ENCODE measurements around the gene LOX.

LOX gene

GRCh38 chr5:122089096-122090013 lies 11.3 kb upstream of the LOX start:
- peaks cover 41% of the 10 kb centered on the region for H3K4me1 ChIP-seq (ENCODE audit: low read depth, poor library complexity, severe bottlenecking)
- TF ChIP-seq, protein P1, sequence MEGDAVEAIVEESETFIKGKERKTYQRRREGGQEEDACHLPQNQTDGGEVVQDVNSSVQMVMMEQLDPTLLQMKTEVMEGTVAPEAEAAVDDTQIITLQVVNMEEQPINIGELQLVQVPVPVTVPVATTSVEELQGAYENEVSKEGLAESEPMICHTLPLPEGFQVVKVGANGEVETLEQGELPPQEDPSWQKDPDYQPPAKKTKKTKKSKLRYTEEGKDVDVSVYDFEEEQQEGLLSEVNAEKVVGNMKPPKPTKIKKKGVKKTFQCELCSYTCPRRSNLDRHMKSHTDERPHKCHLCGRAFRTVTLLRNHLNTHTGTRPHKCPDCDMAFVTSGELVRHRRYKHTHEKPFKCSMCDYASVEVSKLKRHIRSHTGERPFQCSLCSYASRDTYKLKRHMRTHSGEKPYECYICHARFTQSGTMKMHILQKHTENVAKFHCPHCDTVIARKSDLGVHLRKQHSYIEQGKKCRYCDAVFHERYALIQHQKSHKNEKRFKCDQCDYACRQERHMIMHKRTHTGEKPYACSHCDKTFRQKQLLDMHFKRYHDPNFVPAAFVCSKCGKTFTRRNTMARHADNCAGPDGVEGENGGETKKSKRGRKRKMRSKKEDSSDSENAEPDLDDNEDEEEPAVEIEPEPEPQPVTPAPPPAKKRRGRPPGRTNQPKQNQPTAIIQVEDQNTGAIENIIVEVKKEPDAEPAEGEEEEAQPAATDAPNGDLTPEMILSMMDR (conservative IDR thresholded peaks at IDR 0.05; ENCODE audit: low read depth, low read length), result no peak

DNA sequence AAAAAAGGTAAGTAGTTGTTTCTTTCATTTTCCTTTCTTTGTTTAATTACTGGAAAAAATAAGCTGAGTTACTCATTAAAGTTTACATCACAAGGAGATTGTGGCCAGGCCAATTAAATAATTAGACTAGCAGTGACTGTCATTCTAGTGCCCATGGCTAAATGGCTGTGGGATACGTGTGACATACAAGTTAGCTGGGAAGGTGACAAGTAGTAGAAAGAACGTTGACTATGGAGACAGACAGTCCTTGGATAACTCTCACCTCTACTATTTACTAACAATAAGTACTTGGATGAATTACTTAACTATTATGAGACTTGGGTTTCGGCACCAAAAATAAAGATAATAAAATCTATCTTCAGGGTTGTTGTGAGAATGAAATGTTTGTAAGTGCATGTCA lies 7.0 kb upstream of the LOX start:
- TF ChIP-seq, protein P1 (conservative IDR thresholded peaks at IDR 0.05; ENCODE audit: low read depth, low read length), result no peak
- H3K4me3 ChIP-seq (IDR thresholded peaks at IDR 0.05; ENCODE audit: insufficient read depth, low read depth, low read length), result no peak overlapping the region
- no peaks in the 10 kb centered on the region for H3K79me2 ChIP-seq (ENCODE audit: insufficient read depth, low read depth)
- no peak overlapping the region for H3K4me2 ChIP-seq
- no peaks in the 10 kb centered on the region for H3K27me3 ChIP-seq (ENCODE audit: insufficient read depth, low read depth)
- no peak overlapping the region for H3K27ac ChIP-seq
- peaks cover 51% of the 10 kb centered on the region for H3K4me1 ChIP-seq (ENCODE audit: low read depth, poor library complexity, severe bottlenecking)
- no peaks in the 10 kb centered on the region for H4K20me1 ChIP-seq (ENCODE audit: insufficient read depth)
- no peak overlapping the region for H3K9ac ChIP-seq
- H2AFZ ChIP-seq (ENCODE audit: low read depth), result no peak overlapping the region
- H3K36me3 ChIP-seq (ENCODE audit: insufficient read depth), result no peaks in the 10 kb centered on the region

More at GRCh38 chr5:122089096-122090013, 11.3 kb upstream of the LOX start:
- no peak overlapping the region for H3K4me3 ChIP-seq (IDR thresholded peaks at IDR 0.05; ENCODE audit: insufficient read depth, low read depth, low read length)
- H3K4me2 ChIP-seq, result peak overlapping the region; percentile 68
- H2AFZ ChIP-seq (ENCODE audit: low read depth), result no peak overlapping the region
- no peaks in the 10 kb centered on the region for H3K36me3 ChIP-seq (ENCODE audit: insufficient read depth)
- H3K9ac ChIP-seq, result no peak overlapping the region
- H3K79me2 ChIP-seq (ENCODE audit: insufficient read depth, low read depth), result no peaks in the 10 kb centered on the region
- peak overlapping the region; percentile 50 for H3K27ac ChIP-seq
- H4K20me1 ChIP-seq (ENCODE audit: insufficient read depth), result no peaks in the 10 kb centered on the region
- H3K27me3 ChIP-seq (ENCODE audit: insufficient read depth, low read depth), result no peaks in the 10 kb centered on the region

GRCh38 chr5:122083535-122083934 lies 5.5 kb upstream of the LOX start:
- no peak overlapping the region for H3K4me3 ChIP-seq (IDR thresholded peaks at IDR 0.05; ENCODE audit: insufficient read depth, low read depth, low read length)
- H3K4me2 ChIP-seq, result peak overlapping the region; percentile 58; the same call in 1 of the 2 replicates
- no peaks in the 10 kb centered on the region for H3K36me3 ChIP-seq (ENCODE audit: insufficient read depth)
- TF ChIP-seq, protein P1 (conservative IDR thresholded peaks at IDR 0.05; ENCODE audit: low read depth, low read length), result no peak
- peaks cover 36% of the 10 kb centered on the region for H3K4me1 ChIP-seq (ENCODE audit: low read depth, poor library complexity, severe bottlenecking)
- H2AFZ ChIP-seq (ENCODE audit: low read depth), result no peak overlapping the region
- H3K27me3 ChIP-seq (ENCODE audit: insufficient read depth, low read depth), result no peaks in the 10 kb centered on the region
- no peaks in the 10 kb centered on the region for H4K20me1 ChIP-seq (ENCODE audit: insufficient read depth)
- H3K27ac ChIP-seq, result peak overlapping the region; percentile 25; the same call in 1 of the 2 replicates
- H3K79me2 ChIP-seq (ENCODE audit: insufficient read depth, low read depth), result no peaks in the 10 kb centered on the region
- no peak overlapping the region for H3K9ac ChIP-seq

GRCh38 chr5:122081541-122081940 lies 3.5 kb upstream of the LOX start:
- Histone ChIP-seq H3K4me1 (ENCODE audit: low read depth, poor library complexity, severe bottlenecking) (peaks cover 36% of the 10 kb centered on the region), H3K9ac (no peak overlapping the region), H3K27me3 (ENCODE audit: insufficient read depth, low read depth) (no peaks in the 10 kb centered on the region), H3K4me3 (IDR thresholded peaks at IDR 0.05; ENCODE audit: insufficient read depth, low read depth, low read length) (no peak overlapping the region), H2AFZ (ENCODE audit: low read depth) (no peak overlapping the region), H3K4me2 (no peak overlapping the region), H3K79me2 (ENCODE audit: insufficient read depth, low read depth) (no peaks in the 10 kb centered on the region), H4K20me1 (ENCODE audit: insufficient read depth) (no peaks in the 10 kb centered on the region), H3K36me3 (ENCODE audit: insufficient read depth) (no peaks in the 10 kb centered on the region), H3K27ac (no peak overlapping the region)
- TF ChIP-seq, protein P1 (conservative IDR thresholded peaks at IDR 0.05; ENCODE audit: low read depth, low read length), result no peak
